HG03571 (cell line): Measurements from ENCODE around the gene ADGRL3.
"Not testable (repeated sequence)": the region's sequence is repeated elsewhere in the genome, so short reads cannot be mapped to it uniquely, and the experiment has no call there.

Source experiments
- ATAC-seq: cut with Tn5 transposase; IDR thresholded peaks from one replicate; pipeline ENCODE4 v1.9.1; 2021; ENCODE audit not compliant: unreplicated experiment

The ADGRL3 gene

DNA sequence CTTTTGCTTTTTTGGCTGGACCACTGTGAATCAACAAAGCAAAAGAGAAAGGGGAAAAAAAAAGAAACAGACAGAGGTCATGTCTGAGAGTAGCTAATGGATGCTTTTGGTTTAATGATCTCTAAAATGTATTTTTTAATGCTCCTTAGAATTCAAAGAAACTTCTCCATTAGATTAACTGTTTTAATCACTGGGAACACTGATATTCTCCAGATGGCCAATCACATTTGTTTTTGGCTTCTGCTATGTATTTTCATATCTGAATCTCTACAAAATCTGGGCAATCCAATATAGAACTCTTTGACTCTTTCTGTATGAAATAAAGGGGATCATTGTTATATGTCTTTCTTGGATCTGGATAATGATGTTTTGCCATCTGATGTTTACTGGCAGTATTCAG lies 278.2 kb downstream of the ADGRL3 start:
- no peak for ATAC-seq

DNA sequence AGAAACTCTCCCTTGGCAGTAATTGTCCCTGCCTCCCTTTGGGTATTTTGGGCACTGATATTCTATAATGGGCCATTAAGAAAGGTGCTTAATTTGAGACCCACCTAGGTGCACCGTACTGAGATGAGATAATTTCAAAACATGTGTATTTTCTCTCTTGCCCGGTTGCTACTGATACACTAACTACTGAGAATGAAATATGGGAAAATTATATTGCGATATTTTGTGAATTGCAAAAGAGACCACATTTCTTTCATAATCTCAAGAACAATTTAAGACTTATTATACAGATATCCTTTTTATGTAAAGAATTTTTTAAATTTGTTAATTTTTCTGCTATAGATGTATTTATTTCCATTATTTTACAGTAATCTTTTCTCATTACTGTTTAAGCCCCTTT lies 284.9 kb downstream of the ADGRL3 start:
- no peak for ATAC-seq

DNA sequence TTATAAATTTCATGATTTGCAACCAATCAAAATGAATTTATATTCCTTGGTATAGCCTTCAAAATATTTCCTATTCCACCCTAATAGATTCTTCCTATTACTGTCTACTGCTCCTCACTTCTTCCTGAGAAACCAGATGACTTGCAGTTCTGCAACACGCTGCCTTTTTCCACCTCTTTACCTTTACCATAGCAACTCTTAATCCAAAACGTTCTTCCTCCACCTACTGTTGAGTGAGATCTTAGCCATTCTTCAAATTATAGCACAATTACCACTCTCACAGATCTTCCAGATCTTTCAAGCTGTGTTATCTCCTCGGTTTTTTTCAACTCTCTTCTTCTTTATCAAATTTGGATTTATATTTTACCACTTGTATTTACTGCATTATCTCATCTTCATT lies 289.8 kb downstream of the ADGRL3 start:
- no peak for ATAC-seq

DNA sequence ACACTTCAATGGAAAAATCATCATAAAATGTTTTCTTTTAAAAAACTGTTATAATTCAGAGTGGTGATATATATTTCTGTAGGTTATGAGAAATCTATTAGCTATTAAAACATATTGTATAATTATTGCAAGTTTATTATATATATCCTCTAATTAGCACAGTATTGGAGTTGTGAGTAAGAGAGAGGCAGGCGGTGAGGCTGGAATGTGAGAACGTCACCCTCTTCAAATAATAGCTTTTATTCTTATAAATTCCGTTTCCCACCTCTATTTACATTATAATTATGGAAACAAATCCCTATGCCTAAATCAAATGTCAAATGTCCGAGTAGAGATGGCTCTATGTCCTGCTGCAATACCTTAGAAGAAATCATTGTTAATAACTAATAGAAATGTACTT lies 292.9 kb downstream of the ADGRL3 start:
- no peak for ATAC-seq

DNA sequence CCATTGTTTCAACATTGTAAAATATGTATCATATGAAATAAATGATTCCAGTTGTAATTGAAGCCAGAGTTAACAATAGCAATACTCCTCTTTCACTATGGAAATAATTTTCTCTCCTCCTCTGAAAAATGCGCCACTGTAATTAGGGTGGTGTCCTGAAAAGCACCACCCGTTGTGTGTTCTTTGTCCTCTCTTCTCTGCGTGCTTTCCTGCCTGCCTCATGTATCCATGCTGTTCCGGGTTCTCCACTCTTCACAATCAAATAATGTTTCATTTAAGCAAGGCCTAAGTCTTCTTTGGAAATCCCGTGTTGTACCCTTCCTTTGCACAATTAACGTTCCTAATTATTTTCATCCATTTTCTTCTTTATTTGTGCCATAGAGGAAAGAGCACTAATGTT lies 293.3 kb downstream of the ADGRL3 start:
- ATAC-seq: no peak

DNA sequence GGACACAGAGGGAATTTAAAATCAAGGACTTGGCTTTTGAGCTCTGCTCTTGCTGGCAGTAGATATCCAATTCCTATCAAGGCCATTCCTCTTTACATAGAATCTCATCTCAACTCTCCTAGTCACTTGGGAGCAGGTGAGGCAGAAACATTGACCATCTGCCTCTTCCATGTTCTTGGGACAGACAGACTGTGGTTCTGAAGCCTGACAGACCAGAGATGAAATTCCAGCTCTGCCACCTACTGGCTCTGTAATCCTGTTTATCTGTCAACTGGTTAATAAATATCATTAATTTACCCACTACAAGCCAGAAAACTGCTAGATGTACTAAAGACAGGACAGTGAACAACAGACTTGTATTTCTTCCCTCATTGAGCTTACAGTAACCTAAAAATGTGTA lies 300.8 kb downstream of the ADGRL3 start:
- no peak for ATAC-seq

DNA sequence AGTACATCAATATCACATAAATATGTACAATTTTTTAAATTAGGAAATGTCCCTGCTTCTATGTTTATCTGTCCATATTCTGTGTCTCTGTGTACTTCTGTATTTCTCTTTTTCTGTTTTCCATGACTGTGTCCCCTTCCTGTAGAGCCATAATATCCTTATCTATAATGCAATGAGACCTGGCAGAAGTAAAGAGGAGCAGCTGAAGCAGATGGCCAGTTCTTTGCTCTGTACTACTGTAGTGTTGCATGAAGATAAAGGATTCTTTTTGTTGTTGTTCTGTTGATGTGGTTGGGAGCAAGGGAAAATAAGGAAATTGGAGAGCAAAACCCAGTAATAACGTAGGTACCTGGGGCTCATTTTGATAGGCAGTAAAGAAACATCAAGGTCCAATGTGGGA lies 301.7 kb downstream of the ADGRL3 start:
- no peak for ATAC-seq

DNA sequence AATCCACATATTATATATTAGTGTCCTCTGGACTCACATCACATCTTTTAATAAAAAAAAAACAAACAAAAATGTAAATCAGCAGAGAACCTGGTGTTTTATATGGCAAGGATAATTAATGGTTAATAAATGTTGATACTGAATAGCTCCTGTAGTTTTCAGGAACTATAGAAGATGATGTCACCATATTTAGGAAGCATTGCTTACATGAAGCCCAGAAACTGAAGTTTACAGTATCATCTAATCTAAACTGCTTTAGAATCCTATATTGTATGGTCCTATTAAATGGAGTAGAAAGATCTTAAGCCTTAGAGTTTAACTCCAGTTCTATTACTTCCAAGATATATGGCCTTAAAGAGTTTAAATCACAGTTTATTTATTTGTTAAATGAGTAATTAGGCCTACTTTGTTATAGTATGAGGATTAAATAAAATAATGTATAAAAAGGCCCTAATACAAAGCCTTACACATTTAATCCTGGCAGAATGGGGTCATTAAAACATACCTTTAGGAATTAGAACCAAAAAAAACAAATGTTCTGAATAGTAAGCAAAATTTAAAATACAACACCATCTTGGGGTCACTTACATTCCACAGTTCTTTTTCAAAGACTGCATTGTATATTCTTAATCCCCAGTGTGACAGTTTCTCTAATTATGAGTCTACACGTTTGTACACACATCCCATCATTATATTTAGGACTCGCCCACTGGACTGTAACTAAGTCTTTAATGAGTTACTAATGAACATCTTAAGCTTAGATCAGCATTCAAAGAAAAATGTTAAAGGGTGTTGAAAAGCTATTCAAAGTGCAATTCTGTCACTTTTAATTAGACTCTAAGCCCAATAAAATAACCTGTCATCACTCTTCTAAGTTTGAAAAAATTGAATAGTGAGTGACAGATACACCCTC lies 305.9 kb downstream of the ADGRL3 start:
- ATAC-seq: no peak

DNA sequence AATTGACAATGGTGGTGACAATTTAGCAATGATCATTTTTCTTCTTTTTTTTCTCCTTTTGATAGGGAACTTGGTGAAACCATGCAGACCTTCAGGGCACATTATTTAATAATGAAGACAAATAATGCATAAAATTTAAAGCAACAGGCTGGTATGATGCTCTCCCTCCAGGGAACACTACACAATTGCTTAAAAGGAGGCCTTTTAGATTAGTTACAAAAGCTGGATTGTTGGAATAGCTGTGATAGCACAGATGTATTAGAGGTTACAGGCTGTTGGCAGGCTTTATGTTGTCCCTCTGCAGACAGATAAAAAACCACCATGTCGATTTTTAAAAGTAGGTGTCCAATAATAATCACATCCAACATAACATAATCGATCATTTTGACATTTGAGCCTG lies 307.0 kb downstream of the ADGRL3 start:
- no peak for ATAC-seq

DNA sequence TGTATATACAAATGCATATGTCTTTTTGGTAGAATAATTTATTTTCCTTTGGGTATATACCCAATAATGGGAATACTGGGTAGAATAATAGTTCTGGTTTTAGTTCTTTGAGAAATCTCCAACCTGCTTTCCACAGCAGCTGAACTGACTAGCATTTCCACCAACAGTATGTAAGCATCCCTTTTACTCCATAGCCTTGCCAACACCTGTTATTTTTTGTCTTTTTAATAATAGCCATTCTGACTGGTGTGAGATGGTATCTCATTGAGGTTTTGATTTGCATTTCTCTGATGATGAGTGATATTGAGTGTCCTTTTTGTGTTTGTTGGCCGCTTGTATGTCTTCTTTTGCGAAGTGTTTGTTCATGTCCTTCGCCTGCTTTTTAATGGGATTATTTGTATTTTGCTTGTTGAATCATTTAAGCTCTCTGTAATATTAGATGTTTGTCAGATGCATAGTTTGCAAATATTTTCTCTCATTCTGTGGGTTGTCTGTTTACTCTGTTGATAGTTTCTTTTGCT lies 309.7 kb downstream of the ADGRL3 start:
- ATAC-seq: not testable (repeated sequence)

DNA sequence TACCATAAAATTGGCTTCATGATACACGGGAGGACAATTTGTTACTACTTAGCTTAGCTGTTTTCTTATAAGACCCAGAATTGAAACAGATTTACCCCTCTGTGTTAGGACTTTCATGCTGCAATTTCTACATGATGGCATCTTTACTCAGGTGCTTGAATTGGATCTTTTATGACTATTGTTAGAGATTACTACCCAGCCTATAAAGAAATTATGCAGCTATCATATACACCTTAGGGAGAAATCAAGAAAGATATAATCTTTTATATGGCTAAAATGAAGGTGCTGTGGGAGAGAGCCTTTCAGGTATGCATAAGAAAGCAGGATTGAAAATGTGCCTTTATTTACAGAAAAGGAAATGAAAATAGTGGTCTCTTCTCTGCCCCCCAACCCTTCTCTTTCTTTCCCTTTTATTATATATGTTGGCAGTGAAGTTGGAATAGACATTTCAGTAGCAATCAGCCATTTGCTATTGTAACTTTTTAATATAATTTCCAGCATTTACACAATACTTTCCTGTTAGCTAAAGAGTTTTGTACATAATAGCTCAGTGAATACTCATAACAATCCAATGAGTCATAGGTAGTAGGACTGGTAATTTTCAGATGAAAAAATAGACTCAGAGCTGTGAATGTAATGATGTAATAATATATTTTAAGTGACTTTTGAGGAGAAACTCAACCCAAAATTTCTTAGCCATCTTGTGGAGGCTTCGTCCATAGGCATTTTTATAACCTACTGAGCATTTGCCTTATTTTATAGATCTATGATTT lies 311.8 kb downstream of the ADGRL3 start:
- ATAC-seq: no peak

DNA sequence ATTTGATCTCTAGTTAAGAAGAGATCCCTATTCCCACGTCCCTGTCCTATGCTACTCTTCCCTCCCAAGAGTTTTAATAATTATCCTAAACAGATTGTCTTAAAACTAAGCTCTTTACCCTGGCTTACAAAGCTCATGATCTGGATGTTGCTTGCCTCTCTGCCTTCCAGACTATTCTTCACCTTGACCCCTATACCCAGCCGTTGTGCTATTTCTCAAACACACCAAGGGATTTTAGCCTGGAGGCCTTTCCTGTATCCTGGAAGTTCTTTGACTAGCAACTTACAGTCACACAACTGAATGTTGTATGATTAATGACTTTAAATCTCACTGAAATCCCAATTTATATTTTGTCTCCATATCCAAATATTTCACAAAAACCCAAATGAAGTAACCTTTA lies 314.9 kb downstream of the ADGRL3 start:
- no peak for ATAC-seq

DNA sequence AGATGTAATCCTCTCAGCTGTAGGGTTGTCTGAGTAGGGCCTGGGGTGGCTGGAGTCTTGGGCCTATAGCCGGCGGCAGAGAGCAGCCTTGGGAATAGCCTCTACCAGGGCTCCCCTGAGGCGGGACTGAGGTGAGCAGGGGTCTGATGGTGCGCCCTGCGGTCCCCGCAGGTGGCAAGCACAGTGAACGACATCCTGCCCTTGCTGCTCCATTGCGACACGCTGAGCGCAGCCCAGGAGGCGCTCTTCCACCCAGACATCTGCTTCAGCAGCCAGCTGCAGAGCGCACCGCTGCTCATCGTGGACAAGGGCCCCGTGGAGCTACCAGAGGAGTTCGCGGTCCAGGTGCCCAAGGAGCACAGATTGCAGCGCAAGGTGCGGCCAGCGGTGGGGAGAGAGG lies 317.0 kb downstream of the ADGRL3 start:
- ATAC-seq: no peak

DNA sequence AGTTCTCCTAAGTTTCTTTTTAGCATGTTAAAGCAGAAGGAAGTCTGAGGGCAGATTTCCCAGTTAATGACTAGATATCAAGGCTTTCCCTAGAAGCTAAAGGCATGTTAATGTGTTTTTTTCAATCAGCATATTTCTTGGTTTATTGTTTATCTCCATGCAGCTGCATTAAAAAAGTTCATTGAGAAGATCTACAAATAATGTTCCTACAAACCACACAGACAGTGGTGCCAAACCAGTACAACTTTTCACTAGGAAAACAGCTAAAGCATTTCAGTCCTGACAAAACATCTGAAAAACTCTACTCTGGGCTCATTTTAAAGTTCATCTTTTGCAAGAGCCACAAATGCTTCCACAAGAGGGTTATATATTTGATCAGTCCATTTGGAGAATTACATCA lies 320.0 kb downstream of the ADGRL3 start:
- no peak for ATAC-seq

DNA sequence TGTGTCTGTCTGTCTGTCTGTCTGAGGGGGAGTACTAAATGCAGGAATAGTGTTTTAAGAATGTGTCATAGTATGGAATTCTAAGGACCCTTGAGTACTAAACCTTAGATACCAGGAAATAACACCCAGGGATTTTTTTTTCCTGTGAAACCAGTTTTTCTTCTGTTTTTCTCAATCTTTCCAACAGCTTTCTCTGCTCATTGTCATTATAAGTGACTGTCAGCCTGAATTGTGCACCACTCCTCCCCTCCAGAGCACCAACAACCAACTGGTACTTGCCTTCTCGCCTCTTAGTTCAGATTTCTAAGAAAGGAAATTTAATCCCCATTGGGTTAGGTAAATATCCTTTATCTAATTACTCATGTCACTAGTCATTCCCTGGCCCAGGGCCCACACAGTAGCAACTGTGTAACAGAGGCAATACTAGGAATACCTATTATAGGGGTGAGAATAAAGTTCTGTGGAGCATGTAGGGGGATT lies 320.6 kb downstream of the ADGRL3 start:
- no peak for ATAC-seq

DNA sequence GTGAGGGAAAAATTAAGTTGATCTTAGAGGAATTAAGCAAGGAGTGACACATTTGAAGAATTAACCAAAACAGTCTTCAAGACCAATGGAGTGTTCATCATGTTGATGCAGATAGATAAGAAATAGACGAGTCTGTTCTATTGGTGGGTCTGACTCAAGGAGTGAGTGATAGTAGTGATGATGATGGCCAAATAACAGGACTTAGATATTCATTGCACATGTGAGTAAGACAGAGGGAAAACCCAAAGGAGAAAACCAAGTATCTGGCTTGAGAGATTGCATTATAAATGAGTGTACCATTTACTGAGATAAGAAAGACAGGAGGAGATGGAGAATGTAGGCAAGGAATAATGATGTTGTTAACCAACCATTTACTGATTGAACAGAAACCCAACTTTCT lies 321.3 kb downstream of the ADGRL3 start:
- ATAC-seq: no peak

DNA sequence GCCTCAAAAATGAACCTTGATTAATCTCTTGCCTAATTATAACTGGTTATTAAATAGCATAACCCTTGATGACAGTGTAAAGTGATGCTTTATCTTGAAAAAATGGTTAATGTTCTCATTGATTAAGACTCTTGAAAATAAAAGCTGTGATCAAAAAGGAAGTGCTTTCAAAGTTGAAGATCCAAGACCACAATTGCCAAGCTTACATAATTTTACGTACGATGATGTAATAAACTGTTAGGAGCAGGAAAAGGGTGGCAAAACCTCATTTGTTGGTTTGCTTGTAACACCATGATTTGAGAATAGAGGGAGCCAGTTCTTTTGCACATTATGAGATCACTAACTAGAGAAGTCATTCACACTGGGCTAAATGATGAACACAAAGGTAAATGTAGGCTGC lies 322.2 kb downstream of the ADGRL3 start:
- no peak for ATAC-seq

DNA sequence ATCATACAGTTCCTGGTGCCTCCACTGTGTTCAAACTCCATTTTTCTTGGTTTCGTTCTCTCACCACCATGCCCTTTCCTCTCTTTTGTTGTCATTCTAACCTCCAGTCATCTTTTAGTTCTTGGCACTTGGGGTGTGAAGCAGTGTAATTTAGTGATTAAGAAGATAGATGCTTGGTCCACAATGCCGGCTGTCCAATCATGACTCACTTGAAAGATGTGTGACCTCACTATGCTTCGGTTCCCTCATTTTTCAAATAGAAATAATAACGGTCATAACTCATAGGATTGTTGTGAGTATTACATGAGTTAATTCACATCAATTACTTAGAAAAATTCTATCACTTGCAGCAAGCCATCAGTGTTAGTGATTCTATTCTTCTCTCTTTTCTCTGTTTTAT lies 327.8 kb downstream of the ADGRL3 start:
- no peak for ATAC-seq

DNA sequence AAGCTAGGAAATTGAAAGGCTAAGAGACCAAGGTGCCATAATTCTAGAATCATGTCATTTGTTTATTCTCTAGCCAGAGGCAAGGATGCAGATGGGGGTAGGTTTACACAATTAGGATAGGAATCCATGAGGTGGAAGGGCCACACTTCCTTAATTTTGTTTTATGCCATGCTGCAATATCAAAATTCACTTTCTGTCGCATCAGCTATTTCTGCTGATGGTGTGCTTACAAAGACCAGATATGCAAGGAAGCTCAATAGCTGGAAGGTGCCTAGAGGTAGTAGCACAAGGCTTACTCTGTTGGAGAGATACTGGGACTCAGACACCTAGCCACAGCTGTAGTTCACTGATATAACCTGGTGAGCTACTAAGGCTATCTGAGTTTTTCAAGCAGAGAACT lies 328.5 kb downstream of the ADGRL3 start:
- no peak for ATAC-seq

DNA sequence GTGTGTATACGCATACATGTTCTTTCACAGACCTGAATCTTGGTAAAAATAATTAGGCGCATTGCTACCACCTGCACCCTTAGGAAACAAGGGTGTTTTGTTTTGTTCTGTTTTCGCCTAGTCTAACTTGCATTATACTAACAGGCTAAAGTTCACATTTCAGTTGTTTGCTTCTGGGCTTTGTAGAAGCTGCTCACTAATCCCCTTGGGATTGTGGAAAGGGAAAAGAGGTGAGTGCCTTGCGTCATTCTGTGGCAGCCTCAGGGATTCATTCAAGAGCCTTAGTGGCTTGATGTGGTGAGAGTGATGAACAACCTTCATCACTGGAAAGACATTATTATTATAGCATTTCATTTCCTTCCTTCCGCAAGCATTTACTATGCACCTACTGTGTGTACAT lies 331.1 kb downstream of the ADGRL3 start:
- ATAC-seq: no peak

DNA sequence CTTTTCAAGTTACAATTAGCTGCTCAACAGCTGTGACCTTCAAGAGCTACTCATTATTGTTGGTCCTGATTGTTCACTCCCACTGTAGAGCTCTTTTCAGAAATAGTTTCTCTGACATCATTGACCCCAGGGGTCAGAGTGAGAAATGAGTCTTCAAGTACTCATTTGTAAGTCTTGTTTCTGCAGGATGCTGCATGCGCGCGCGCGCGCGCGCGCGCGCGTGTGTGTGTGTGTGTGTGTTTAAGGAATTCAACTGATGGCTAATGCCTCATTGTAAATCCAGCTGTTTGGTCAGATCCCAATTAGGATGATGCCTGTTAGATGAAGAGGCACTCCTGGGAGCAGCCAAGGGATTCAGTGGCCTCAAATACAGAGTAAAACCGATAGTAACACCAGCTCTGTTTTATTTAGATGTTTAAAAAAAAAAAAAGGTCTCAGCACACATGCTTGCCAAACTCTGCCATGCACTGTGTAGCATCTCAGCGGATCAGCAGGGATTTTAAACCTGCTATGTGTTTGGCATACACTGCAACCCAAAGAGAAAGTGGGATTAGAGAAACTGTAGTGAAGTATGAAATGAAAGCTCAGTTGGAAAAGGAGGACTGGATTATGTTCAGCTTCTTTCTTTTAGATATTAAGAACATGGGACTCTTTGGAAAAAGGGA lies 332.3 kb downstream of the ADGRL3 start:
- no peak for ATAC-seq
